Brain microvascular endothelial cell (primary cell): Measurements from ENCODE around the gene BTRC.

Experiments
- DNase-seq: peaks from one replicate; pipeline ENCODE4 v3.0.0-alpha.2; 2020
- H3K27ac ChIP-seq: fragments of 250-450 bp; sonication (Bioruptor Pico); 2 replicates; pipeline ENCODE4 v1.5.1; 2020; ENCODE audit warnings: mild to moderate bottlenecking, moderate library complexity
- H3K27me3 ChIP-seq: fragments of 250-450 bp; sonication (Bioruptor Pico); replicated peaks from 2 replicates; pipeline ENCODE4 v1.5.1; 2020; ENCODE audit warnings: mild to moderate bottlenecking
- H3K36me3 ChIP-seq: fragments of 250-450 bp; sonication (Bioruptor Pico); replicated peaks from 2 replicates; pipeline ENCODE4 v1.5.1; 2020; ENCODE audit warnings: mild to moderate bottlenecking
- H3K4me3 ChIP-seq: 2 replicates; pipeline ENCODE4 v1.5.1; 2011; ENCODE audit warnings: low read depth, mild to moderate bottlenecking, control low read depth, low read length, moderate library complexity
- in situ Hi-C: cut with HindIII; loops from 2 replicates; pipeline ENCODE4 v1.10.0; 2017; ENCODE audit warnings: low sequenced_read_pairs, low pct_ligation_motif_present
- TF ChIP-seq, protein P1 (sequence below): IDR thresholded peaks from 2 replicates; pipeline ENCODE4 v1.5.1; 2011; ENCODE audit warnings: low read depth, mild to moderate bottlenecking, moderate library complexity, low read length, control low read depth, inconsistent platforms; ENCODE audit errors: missing control alignments

Gene BTRC

DNA sequence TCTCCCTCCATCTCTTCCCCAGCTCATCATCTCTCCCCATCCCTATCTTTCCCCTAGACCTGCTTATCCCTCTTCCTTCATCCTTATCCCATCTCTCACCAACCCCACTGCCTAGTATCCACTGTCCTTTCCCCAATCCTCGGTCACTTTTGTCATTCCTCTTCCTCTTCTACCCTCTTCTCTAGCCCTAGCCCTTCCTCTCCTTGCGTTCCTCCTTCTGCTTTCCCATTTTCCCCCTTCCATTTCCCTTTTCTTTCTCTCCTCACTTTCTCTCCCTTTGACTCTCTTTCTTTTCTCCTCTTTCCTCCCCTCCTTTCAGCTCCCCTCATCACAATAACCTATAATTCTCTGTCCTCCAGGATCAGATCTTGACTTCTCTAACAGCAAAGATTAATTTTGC is 150.5 kb downstream of the BTRC start:
- Histone ChIP-seq H3K27ac (no peak overlapping the region), H3K4me3 (no peak overlapping the region), H3K27me3 (no peaks in the 10 kb centered on the region), H3K36me3 (no peaks in the 10 kb centered on the region)
- TF ChIP-seq, protein P1, sequence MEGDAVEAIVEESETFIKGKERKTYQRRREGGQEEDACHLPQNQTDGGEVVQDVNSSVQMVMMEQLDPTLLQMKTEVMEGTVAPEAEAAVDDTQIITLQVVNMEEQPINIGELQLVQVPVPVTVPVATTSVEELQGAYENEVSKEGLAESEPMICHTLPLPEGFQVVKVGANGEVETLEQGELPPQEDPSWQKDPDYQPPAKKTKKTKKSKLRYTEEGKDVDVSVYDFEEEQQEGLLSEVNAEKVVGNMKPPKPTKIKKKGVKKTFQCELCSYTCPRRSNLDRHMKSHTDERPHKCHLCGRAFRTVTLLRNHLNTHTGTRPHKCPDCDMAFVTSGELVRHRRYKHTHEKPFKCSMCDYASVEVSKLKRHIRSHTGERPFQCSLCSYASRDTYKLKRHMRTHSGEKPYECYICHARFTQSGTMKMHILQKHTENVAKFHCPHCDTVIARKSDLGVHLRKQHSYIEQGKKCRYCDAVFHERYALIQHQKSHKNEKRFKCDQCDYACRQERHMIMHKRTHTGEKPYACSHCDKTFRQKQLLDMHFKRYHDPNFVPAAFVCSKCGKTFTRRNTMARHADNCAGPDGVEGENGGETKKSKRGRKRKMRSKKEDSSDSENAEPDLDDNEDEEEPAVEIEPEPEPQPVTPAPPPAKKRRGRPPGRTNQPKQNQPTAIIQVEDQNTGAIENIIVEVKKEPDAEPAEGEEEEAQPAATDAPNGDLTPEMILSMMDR = no peak
- DNase-seq = no peak
- in situ Hi-C loops = no loop called here

DNA sequence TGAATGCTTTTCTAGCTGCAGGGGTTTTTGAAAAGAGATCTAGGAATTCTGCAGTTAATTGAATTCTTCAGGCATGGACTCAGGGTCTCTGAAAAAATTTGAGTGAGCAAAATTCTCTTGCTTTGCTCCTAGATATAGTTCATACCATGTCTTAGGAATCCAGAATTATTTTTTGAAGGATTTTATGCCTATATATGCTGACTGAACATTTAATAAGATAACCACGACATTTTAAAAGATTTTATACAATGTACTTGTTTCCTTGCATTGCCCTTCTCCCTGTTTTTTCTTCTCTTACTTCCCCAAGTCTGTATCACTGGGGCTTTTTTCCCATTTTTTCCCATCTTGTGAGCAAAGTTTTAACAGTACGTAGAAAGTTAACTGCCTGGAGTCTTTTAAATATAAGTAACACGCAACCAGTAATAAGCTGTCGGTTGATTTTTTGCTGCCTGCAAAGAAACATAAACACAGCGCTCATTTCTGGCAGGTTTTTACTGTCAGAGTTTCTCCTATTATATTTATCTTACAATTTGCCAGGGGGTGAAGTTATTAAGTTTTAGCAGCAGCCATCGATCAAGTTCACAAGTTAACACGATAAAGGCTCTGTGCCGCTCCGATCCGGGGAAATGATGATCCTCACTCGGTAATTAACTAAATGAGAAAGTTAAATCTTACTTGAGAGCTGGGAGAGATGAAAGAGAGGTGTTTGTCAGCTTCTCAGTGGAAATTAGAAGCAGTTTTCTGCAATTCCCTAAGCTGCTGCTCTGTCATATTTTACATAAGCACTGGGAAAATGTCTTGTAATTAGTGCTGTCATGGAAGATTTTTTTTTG is 153.1 kb downstream of the BTRC start:
- no peaks in the 10 kb centered on the region for H3K36me3 ChIP-seq
- in situ Hi-C loops = no loop called here
- TF ChIP-seq, protein P1 = no peak
- H3K4me3 ChIP-seq = no peak overlapping the region
- H3K27me3 ChIP-seq = no peaks in the 10 kb centered on the region
- no peak overlapping the region for H3K27ac ChIP-seq
- DNase-seq = no peak

DNA sequence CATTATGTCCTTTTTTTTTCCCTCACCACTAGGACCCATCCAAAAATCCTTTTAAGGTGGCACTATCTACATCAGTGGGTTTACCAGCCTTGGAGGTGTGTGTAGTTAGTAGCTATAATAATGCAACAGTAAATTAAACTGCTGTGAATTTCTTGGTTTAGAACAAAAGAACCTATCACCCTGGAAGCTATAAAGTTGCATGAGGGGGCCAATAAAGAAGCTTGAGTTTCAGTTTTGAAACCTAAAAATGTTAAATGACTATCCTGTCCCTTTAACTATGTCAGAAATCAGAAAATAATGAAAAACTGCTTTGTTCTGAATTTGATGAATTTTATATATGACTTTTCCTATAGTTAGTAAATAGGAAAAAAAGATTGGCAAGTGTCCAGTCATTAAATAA is 153.9 kb downstream of the BTRC start:
- in situ Hi-C loops = no loop called here
- DNase-seq = no peak
- Histone ChIP-seq H3K4me3 (no peak overlapping the region), H3K36me3 (no peaks in the 10 kb centered on the region), H3K27ac (no peak overlapping the region), H3K27me3 (no peaks in the 10 kb centered on the region)
- TF ChIP-seq, protein P1 = no peak

DNA sequence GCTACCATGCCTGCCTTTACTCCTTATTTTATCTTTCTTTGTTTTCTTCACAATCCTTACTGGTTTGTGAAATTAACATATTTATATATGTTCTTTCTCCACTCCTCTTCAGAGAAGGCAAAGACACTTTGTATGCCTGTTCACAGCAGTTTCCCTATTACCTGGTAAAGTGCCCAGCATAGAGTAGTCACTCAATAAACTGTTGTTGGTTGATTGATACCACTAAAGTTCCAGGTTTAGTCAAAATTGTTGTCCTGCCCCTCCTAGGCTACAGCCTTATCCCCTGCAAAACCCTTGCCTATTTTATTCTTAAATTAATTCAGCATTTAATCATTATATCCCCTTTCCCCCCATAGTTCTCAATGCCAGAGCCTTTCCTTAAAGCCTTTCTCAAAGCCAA is 158.0 kb downstream of the BTRC start:
- H3K36me3 ChIP-seq = no peaks in the 10 kb centered on the region
- H3K4me3 ChIP-seq = no peak overlapping the region
- no peak for DNase-seq
- H3K27ac ChIP-seq = no peak overlapping the region
- in situ Hi-C loops = no loop called here
- TF ChIP-seq, protein P1 = no peak
- H3K27me3 ChIP-seq = no peaks in the 10 kb centered on the region

DNA sequence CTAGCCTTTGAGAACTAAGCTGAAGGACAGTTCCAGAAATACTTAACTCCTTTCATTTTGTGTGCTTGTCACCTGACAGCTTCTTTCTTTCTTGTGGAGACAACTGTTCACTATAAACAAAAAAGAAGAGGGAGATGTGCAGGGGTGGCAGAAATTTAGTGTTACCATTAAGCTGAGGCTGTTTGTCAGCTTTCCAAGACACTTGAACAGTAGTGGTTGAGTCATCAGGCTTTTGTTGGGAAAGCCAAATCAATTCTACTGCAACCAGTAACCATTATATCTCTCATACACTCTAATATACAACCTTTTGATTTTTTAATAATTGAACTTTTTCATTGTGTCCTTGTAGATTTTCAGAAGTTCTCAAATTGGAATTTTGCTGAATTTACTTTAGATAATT is 158.8 kb downstream of the BTRC start:
- Histone ChIP-seq H3K27ac (no peak overlapping the region), H3K27me3 (no peaks in the 10 kb centered on the region), H3K36me3 (no peaks in the 10 kb centered on the region), H3K4me3 (no peak overlapping the region)
- DNase-seq = no peak
- in situ Hi-C loops = no loop called here
- TF ChIP-seq, protein P1 = no peak

DNA sequence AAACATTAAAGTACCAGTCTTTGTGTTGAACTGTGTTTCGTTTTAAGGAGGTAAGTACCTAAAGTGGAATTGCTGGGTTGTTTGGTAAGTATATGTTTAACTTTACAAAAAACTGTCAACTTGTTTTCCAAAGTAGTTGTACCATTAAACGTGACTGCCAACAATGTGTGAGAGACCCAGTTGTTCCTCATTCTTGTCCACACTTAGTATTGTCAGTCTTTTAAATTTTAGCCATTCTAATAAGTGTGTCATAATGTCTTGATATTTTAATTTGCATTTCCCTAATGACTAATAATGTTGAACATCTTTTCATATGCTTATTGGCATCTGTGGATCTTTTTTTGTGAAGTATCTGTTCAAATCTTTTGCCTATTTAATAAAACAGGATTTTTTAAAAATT is 159.8 kb downstream of the BTRC start:
- Histone ChIP-seq H3K27ac (no peak overlapping the region), H3K27me3 (no peaks in the 10 kb centered on the region), H3K4me3 (no peak overlapping the region), H3K36me3 (no peaks in the 10 kb centered on the region)
- no peak for DNase-seq
- TF ChIP-seq, protein P1 = no peak
- in situ Hi-C loops = no loop called here
